IMR-90 (cell line): ENCODE results near the gene PQBP1. TPM values are rescaled to one million over a fixed set of nuclear protein-coding genes. Genes with fewer than 3 reads are reported as not detected.
A peak's percentile ranks its signal among the peaks of the same experiment; 100 is the strongest.

Experiments used
- ATAC-seq: fragments of 200-7000 bp; cut with Tn5 transposase; 2 replicates; pipeline ENCODE4 v1.9.1; 2020; ENCODE audit warnings: low read depth, mild to moderate bottlenecking, moderate library complexity
- BruUV-seq: library from RNA; stranded (reverse); fragments of 400-500 nt; replicated peaks from 2 replicates; lab custom pipeline; 2021; lab: Mats Ljungman, UMichigan
- CTCF ChIA-PET: fragments of 300-600 bp; formaldehyde crosslinking; extraction: SDS; loops from one replicate; lab custom pipeline; 2021; ENCODE audit warnings: antibody characterized with exemption; lab: Yijun Ruan, JAX
- POLR2A ChIA-PET: fragments of 300-600 bp; sonication (Branson Sonifier 250); formaldehyde crosslinking; loops from one replicate; lab custom pipeline; 2022; ENCODE audit warnings: antibody characterized with exemption; ENCODE audit not compliant: unreplicated experiment; lab: Charles Lee
- DNase-seq: peaks from one replicate; pipeline ENCODE4 v3.0.0; 2013
- H2AFZ ChIP-seq: replicated peaks from 2 replicates; pipeline ENCODE3; 2013; ENCODE audit warnings: low read length, mild to moderate bottlenecking; ENCODE audit not compliant: poor library complexity
- H2AK5ac ChIP-seq: 2 replicates; pipeline ENCODE4 v1.6.1; 2013; ENCODE audit warnings: low read depth, low read length, inconsistent platforms
- H2AK9ac ChIP-seq: replicated peaks from 2 replicates; pipeline ENCODE3; 2013; ENCODE audit warnings: mild to moderate bottlenecking, low read depth, low read length, moderate library complexity; ENCODE audit not compliant: poor library complexity
- H2BK120ac ChIP-seq: 2 replicates; pipeline ENCODE4 v1.6.1; 2013; ENCODE audit warnings: low read depth, low read length, inconsistent platforms
- H2BK15ac ChIP-seq: 3 replicates; pipeline ENCODE4 v1.6.1; 2013; ENCODE audit warnings: low read depth, low read length, inconsistent platforms
- H2BK20ac ChIP-seq: 2 replicates; pipeline ENCODE4 v1.6.1; 2013; ENCODE audit warnings: low read depth, mild to moderate bottlenecking, inconsistent platforms, low read length, moderate library complexity
- H2BK5ac ChIP-seq: 2 replicates; pipeline ENCODE4 v1.6.1; 2013; ENCODE audit warnings: mild to moderate bottlenecking, low read depth, low read length, inconsistent platforms; ENCODE audit not compliant: poor library complexity, severe bottlenecking
- H3K14ac ChIP-seq: replicated peaks from 2 replicates; pipeline ENCODE4 v1.6.1; 2013; ENCODE audit warnings: low read depth, low read length, inconsistent platforms
- H3K18ac ChIP-seq: 2 replicates; pipeline ENCODE4 v1.6.1; 2013; ENCODE audit warnings: low read depth, low read length, control low read depth
- H3K23ac ChIP-seq: 2 replicates; pipeline ENCODE4 v1.6.1; 2013; ENCODE audit warnings: low read depth, low read length, inconsistent platforms
- H3K27ac ChIP-seq: 2 replicates; pipeline ENCODE4 v1.5.1; 2013; ENCODE audit warnings: mild to moderate bottlenecking, control low read depth, low read length; ENCODE audit not compliant: insufficient read depth
- H3K27me3 ChIP-seq: 2 replicates; pipeline ENCODE4 v1.6.1; 2013; ENCODE audit warnings: low read length; ENCODE audit not compliant: control insufficient read depth, insufficient read depth
- H3K36me3 ChIP-seq: 2 replicates; pipeline ENCODE4 v1.6.1; 2013; ENCODE audit warnings: low read length, mixed read lengths; ENCODE audit not compliant: control insufficient read depth, insufficient read depth
- H3K4ac ChIP-seq: 2 replicates; pipeline ENCODE4 v1.6.1; 2013; ENCODE audit warnings: low read depth, low read length, inconsistent platforms
- H3K4me1 ChIP-seq: 2 replicates; pipeline ENCODE4 v1.6.1; 2013; ENCODE audit warnings: low read length, mixed read lengths; ENCODE audit not compliant: control insufficient read depth, insufficient read depth
- H3K4me2 ChIP-seq: 2 replicates; pipeline ENCODE4 v1.6.1; 2013; ENCODE audit warnings: low read depth, mild to moderate bottlenecking, control low read depth, low read length, moderate library complexity
- H3K4me3 ChIP-seq: 2 replicates; pipeline ENCODE4 v1.5.1; 2013; ENCODE audit warnings: low read depth, mild to moderate bottlenecking, control low read depth, low read length, moderate library complexity; ENCODE audit not compliant: insufficient read depth
- H3K56ac ChIP-seq: 2 replicates; pipeline ENCODE4 v1.6.1; 2013; ENCODE audit warnings: low read length, inconsistent platforms; ENCODE audit not compliant: insufficient read depth; ENCODE audit errors: extremely low read depth
- H3K79me1 ChIP-seq, 2 experiments: 2 replicates each; pipeline ENCODE4 v1.6.1; 2013; ENCODE audit warnings: low read length in 2 of 2, inconsistent platforms in 1 of 2, low read depth in 1 of 2
- H3K9ac ChIP-seq: 2 replicates; pipeline ENCODE4 v1.6.1; 2013; ENCODE audit warnings: low read depth, low read length, control low read depth
- H3K9me1 ChIP-seq: 2 replicates; pipeline ENCODE4 v1.6.1; 2013; ENCODE audit warnings: low read length, inconsistent platforms; ENCODE audit not compliant: insufficient read depth
- H3K9me3 ChIP-seq: 2 replicates; pipeline ENCODE4 v1.6.1; 2013; ENCODE audit warnings: low read length; ENCODE audit not compliant: control insufficient read depth, insufficient read depth
- H4K20me1 ChIP-seq: 2 replicates; pipeline ENCODE4 v1.6.1; 2013; ENCODE audit warnings: low read length, inconsistent platforms; ENCODE audit not compliant: insufficient read depth
- H4K5ac ChIP-seq: 2 replicates; pipeline ENCODE4 v1.6.1; 2013; ENCODE audit warnings: mild to moderate bottlenecking, low read depth, low read length, control low read depth
- H4K8ac ChIP-seq, 2 experiments: 2 replicates each; pipeline ENCODE4 v1.6.1; 2013; ENCODE audit warnings: low read depth in 2 of 2, low read length in 2 of 2, control low read depth in 1 of 2, inconsistent platforms in 1 of 2
- H4K91ac ChIP-seq: 2 replicates; pipeline ENCODE4 v1.6.1; 2013; ENCODE audit warnings: low read depth, low read length, inconsistent platforms; ENCODE audit not compliant: insufficient read depth
- RAD21 ChIP-seq: IDR thresholded peaks from 2 replicates; pipeline ENCODE4 v1.6.1; 2012; ENCODE audit warnings: low read length, improper control_type of control experiment
- RFX5 ChIP-seq: IDR thresholded peaks from 2 replicates; pipeline ENCODE4 v1.8.0; 2012; ENCODE audit warnings: low read depth, mild to moderate bottlenecking, low read length, moderate library complexity
- SMC3 ChIP-seq: fragments of 150-350 bp; IDR thresholded peaks from 2 replicates; pipeline ENCODE4 v1.6.1; 2016; ENCODE audit warnings: low read depth, mild to moderate bottlenecking, antibody characterized with exemption, low read length, moderate library complexity
- WGBS, 2 experiments: methylation state at CpG; one replicate each; pipeline versions ENCODE4 v1.1.5 to v1.1.7; 2013; ENCODE audit warnings: missing lambda C conversion rate in 2 of 2; ENCODE audit not compliant: insufficient read length in 1 of 2; ENCODE audit errors: extremely low coverage in 2 of 2; 5-methylcytosine and 5-hydroxymethylcytosine counted together
- dilution Hi-C: fragments of 300-500 bp; cut with HindIII; formaldehyde crosslinking; loops from one replicate; pipeline ENCODE4 v1.14.3; 2018; ENCODE audit warnings: low sequenced_read_pairs; ENCODE audit not compliant: unreplicated experiment
- in situ Hi-C: fragments of 300-500 bp; cut with MboI; formaldehyde crosslinking; loops from 3 replicates; pipeline ENCODE4 v1.14.3; 2019; ENCODE audit warnings: low sequenced_read_pairs, inconsistent platforms, mixed read lengths
- intact Hi-C: fragments of 100-400 bp; cut with micrococcal nuclease; formaldehyde crosslinking; loops from 2 replicates; pipeline ENCODE4 v1.10.0; 2022
- polyA plus RNA-seq, 3 experiments: library from polyadenylated mRNA; depleted of rRNA; stranded (reverse); fragments of >200 nt; gene quantifications; 2 replicates each; pipeline ENCODE4 v1.2.3, GENCODE V29; 2012; ENCODE audit warnings: low replicate concordance in 1 of 3
- total RNA-seq: library from RNA; depleted of rRNA; stranded (reverse); fragments of >200 nt; gene quantifications from 2 replicates; pipeline ENCODE4 v1.2.3, GENCODE V29; 2012
- TF ChIP-seq, protein P1 (sequence below): fragments of 150-350 bp; IDR thresholded peaks from 2 replicates; pipeline ENCODE4 v1.6.1; 2016; ENCODE audit warnings: low read depth, mild to moderate bottlenecking, low read length, moderate library complexity, borderline replicate concordance
- TF ChIP-seq, protein P2 (sequence below): conservative IDR thresholded peaks from 2 replicates; pipeline ENCODE4 v1.5.1; 2012; ENCODE audit warnings: mild to moderate bottlenecking, low read depth, low read length, improper control_type of control experiment

Gene PQBP1
- total and polyA plus RNA-seq, 2 of the 4 experiments (the other 2 are of a cell fraction) = 96.4 to 120 TPM

- 35% methylated on average over 35 of the region's 68 CpGs; no CpG with 5 or more reads in 1 of the 2 experiments for WGBS, 2 experiments
- H2BK120ac ChIP-seq = no peak overlapping the region
- H3K9me1 ChIP-seq = 0 out of 2 replicates have a peak, but pooled peaks cover 7% of the 10 kb centered on the region
- no peak overlapping the region for H4K5ac ChIP-seq
- H2AK5ac ChIP-seq = no peak overlapping the region
- no peak overlapping the region for H3K23ac ChIP-seq
- H4K20me1 ChIP-seq = no peaks in the 10 kb centered on the region
- CTCF ChIA-PET = interaction anchor here (0.6 kb wide), 2 partner anchors 17 to 196 kb away, joined by 4 to 5 read pairs; no protein-coding TSS in a partner anchor
- peak overlapping the region in 1 of 2 experiments; percentile 21; a peak in 1 of 4 replicates for H4K8ac ChIP-seq
- ATAC-seq (peak; percentile 96), DNase-seq (peak; percentile 70)
- no peaks in the 10 kb centered on the region for H3K36me3 ChIP-seq
- no peaks in the 10 kb centered on the region for H3K9me3 ChIP-seq
- H3K27ac ChIP-seq = no peak overlapping the region; the same call in 1 of the 2 replicates
- no peak overlapping the region for H3K18ac ChIP-seq
- H3K14ac ChIP-seq = peak overlapping the region; percentile 68
- dilution Hi-C loops = no loop called here
- peak overlapping the region; percentile 52; the same call in 1 of the 2 replicates for H3K4ac ChIP-seq
- peaks cover 3 to 11% of the 10 kb centered on the region in 2 experiments; a peak in 3 of 4 replicates for H3K79me1 ChIP-seq
- H2AFZ ChIP-seq = peak overlapping the region; percentile 84
- intact Hi-C loops = no loop called here
- 0 out of 2 replicates have a peak overlapping the region, but pooled peaks have one; percentile 25 for H3K9ac ChIP-seq
- H3K4me2 ChIP-seq = peak overlapping the region; percentile 74
- 0 out of 2 replicates have a peak, but pooled peaks cover 2% of the 10 kb centered on the region for H3K4me1 ChIP-seq
- no peak overlapping the region for H2BK15ac ChIP-seq
- BruUV-seq = no TSS peak
- H4K91ac ChIP-seq = no peak overlapping the region
- no peak overlapping the region for H2BK5ac ChIP-seq
- in situ Hi-C loops = no loop called here
- no peaks in the 10 kb centered on the region for H3K27me3 ChIP-seq
- POLR2A ChIA-PET = interaction anchor here (0.6 kb wide), 1 partner anchor 65 kb away, joined by 3 read pairs; no protein-coding TSS in a partner anchor
- H3K56ac ChIP-seq = no peak overlapping the region
- no peak overlapping the region for H2BK20ac ChIP-seq
- TF ChIP-seq, protein P1, sequence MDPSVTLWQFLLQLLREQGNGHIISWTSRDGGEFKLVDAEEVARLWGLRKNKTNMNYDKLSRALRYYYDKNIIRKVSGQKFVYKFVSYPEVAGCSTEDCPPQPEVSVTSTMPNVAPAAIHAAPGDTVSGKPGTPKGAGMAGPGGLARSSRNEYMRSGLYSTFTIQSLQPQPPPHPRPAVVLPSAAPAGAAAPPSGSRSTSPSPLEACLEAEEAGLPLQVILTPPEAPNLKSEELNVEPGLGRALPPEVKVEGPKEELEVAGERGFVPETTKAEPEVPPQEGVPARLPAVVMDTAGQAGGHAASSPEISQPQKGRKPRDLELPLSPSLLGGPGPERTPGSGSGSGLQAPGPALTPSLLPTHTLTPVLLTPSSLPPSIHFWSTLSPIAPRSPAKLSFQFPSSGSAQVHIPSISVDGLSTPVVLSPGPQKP = no peak
- TF ChIP-seq RAD21 (peak; percentile 40; the same call in 1 of the 2 replicates), RFX5 (no peak), SMC3 (0 out of 2 replicates have a peak, but pooled peaks have one; percentile 10)
- TF ChIP-seq, protein P2, sequence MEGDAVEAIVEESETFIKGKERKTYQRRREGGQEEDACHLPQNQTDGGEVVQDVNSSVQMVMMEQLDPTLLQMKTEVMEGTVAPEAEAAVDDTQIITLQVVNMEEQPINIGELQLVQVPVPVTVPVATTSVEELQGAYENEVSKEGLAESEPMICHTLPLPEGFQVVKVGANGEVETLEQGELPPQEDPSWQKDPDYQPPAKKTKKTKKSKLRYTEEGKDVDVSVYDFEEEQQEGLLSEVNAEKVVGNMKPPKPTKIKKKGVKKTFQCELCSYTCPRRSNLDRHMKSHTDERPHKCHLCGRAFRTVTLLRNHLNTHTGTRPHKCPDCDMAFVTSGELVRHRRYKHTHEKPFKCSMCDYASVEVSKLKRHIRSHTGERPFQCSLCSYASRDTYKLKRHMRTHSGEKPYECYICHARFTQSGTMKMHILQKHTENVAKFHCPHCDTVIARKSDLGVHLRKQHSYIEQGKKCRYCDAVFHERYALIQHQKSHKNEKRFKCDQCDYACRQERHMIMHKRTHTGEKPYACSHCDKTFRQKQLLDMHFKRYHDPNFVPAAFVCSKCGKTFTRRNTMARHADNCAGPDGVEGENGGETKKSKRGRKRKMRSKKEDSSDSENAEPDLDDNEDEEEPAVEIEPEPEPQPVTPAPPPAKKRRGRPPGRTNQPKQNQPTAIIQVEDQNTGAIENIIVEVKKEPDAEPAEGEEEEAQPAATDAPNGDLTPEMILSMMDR = peak; percentile 56
- H3K4me3 ChIP-seq = peak overlapping the region; percentile 32
- H2AK9ac ChIP-seq = peak overlapping the region; percentile 77
These were observed 6.1 kb upstream of the PQBP1 start for GRCh38 chrX:48891402-48892288.
